Astrocyte (in vitro differentiated cells and primary cell): ENCODE results near the gene DLK1. TPM values are rescaled to one million over a fixed set of nuclear protein-coding genes. Genes with fewer than 3 reads are reported as not detected.

Source experiments
- DNase-seq: peaks from one replicate; pipeline ENCODE4 v3.0.0-alpha.2; 2010; ENCODE audit warnings: low read depth
- FAIRE-seq: peaks from 2 replicates; lab custom pipeline; 2011; peaks lifted over from hg19 to GRCh38; lab: Jason Lieb, UNC
- H2AFZ ChIP-seq: 2 replicates; pipeline ENCODE4 v1.6.0; 2012; ENCODE audit warnings: low read depth, low read length, inconsistent platforms
- H3K27ac ChIP-seq: 2 replicates; pipeline ENCODE4 v1.5.1; 2011; ENCODE audit warnings: low read depth, low read length, inconsistent platforms
- H3K27me3 ChIP-seq: 2 replicates; pipeline ENCODE4 v1.6.0; 2011; ENCODE audit warnings: low read length, inconsistent platforms; ENCODE audit not compliant: insufficient read depth
- H3K36me3 ChIP-seq: 2 replicates; pipeline ENCODE4 v1.5.1; 2011; ENCODE audit warnings: low read length, inconsistent platforms; ENCODE audit not compliant: insufficient read depth
- H3K4me1 ChIP-seq: 2 replicates; pipeline ENCODE4 v1.5.1; 2011; ENCODE audit warnings: low read length, inconsistent platforms; ENCODE audit not compliant: insufficient read depth
- H3K4me2 ChIP-seq: 2 replicates; pipeline ENCODE4 v1.6.0; 2012; ENCODE audit warnings: low read length, inconsistent platforms
- H3K4me3 ChIP-seq: 2 replicates; pipeline ENCODE4 v1.5.1; 2011; ENCODE audit warnings: low read depth, mild to moderate bottlenecking, low read length, inconsistent platforms; ENCODE audit not compliant: insufficient read depth
- H3K79me2 ChIP-seq: 2 replicates; pipeline ENCODE4 v1.6.0; 2012; ENCODE audit warnings: mild to moderate bottlenecking, low read length, inconsistent platforms; ENCODE audit not compliant: insufficient read depth
- H3K9ac ChIP-seq: 2 replicates; pipeline ENCODE4 v1.6.0; 2012; ENCODE audit warnings: mild to moderate bottlenecking, low read length, inconsistent platforms
- H3K9me3 ChIP-seq: 2 replicates; pipeline ENCODE4 v1.5.1; 2012; ENCODE audit warnings: low read depth, mild to moderate bottlenecking, low read length, inconsistent platforms; ENCODE audit not compliant: insufficient read depth
- H4K20me1 ChIP-seq: 2 replicates; pipeline ENCODE4 v1.6.0; 2012; ENCODE audit warnings: low read length, inconsistent platforms; ENCODE audit not compliant: insufficient read depth
- H3K27ac Mint-ChIP-seq: one replicate; pipeline ENCODE4 v1.8.0; 2021; ENCODE audit warnings: mild to moderate bottlenecking, mixed read lengths; ENCODE audit not compliant: unreplicated experiment
- H3K27me3 Mint-ChIP-seq: one replicate; pipeline ENCODE4 v1.8.0; 2021; ENCODE audit warnings: low read depth, mixed read lengths; ENCODE audit not compliant: unreplicated experiment
- H3K36me3 Mint-ChIP-seq: one replicate; pipeline ENCODE4 v1.8.0; 2021; ENCODE audit warnings: low read depth, mixed read lengths; ENCODE audit not compliant: unreplicated experiment
- H3K4me1 Mint-ChIP-seq: one replicate; pipeline ENCODE4 v1.8.0; 2021; ENCODE audit warnings: low read depth, mixed read lengths; ENCODE audit not compliant: unreplicated experiment
- H3K4me3 Mint-ChIP-seq: one replicate; pipeline ENCODE4 v1.8.0; 2021; ENCODE audit warnings: mild to moderate bottlenecking, moderate library complexity, mixed read lengths; ENCODE audit not compliant: unreplicated experiment
- H3K9me3 Mint-ChIP-seq: one replicate; pipeline ENCODE4 v1.8.0; 2021; ENCODE audit warnings: mild to moderate bottlenecking, mixed read lengths; ENCODE audit not compliant: unreplicated experiment
- CTCF ChIP-seq: IDR thresholded peaks from 2 replicates; pipeline ENCODE4 v1.5.1; 2011; ENCODE audit warnings: low read depth, mild to moderate bottlenecking, inconsistent platforms, low read length, moderate library complexity; ENCODE audit not compliant: insufficient read depth
- EZH2 ChIP-seq: IDR thresholded peaks from 2 replicates; pipeline ENCODE4 v1.6.1; 2012; ENCODE audit warnings: mild to moderate bottlenecking, low read length, inconsistent platforms; ENCODE audit not compliant: insufficient read depth
- total RNA-seq: library from RNA; stranded (reverse); gene quantifications from 2 replicates; pipeline ENCODE4 v1.2.1, GENCODE V29; 2021

The DLK1 gene
- total RNA-seq, 1 donor from 2014 or later: 2.7 TPM

- DNase-seq (peak; percentile 86), FAIRE-seq (no peak)
- TF ChIP-seq CTCF (peak; percentile 11), EZH2 (no peak)
- peak overlapping the region; percentile 47 for H3K9ac ChIP-seq
- no peaks in the 10 kb centered on the region for H4K20me1 ChIP-seq
- peaks cover 1% of the 10 kb centered on the region for H3K9me3 Mint-ChIP-seq
- no peak overlapping the region for H3K4me3 ChIP-seq
- peak overlapping the region; percentile 35 for H2AFZ ChIP-seq
- H3K4me3 Mint-ChIP-seq: no peak overlapping the region
- peak overlapping the region; percentile 41 for H3K27ac Mint-ChIP-seq
- H3K27me3 ChIP-seq: no peaks in the 10 kb centered on the region
- peaks cover 1% of the 10 kb centered on the region for H3K36me3 Mint-ChIP-seq
- H3K4me2 ChIP-seq: peak overlapping the region; percentile 9
- peak overlapping the region; percentile 63 for H3K27ac ChIP-seq
- H3K4me1 Mint-ChIP-seq: peaks cover 10% of the 10 kb centered on the region
- peaks cover 21% of the 10 kb centered on the region for H3K27me3 Mint-ChIP-seq
- no peaks in the 10 kb centered on the region for H3K9me3 ChIP-seq
- H3K4me1 ChIP-seq: peaks cover 46% of the 10 kb centered on the region
- no peaks in the 10 kb centered on the region for H3K36me3 ChIP-seq
- no peaks in the 10 kb centered on the region for H3K79me2 ChIP-seq
Measured at GRCh38 chr14:100679707-100680438, 46.8 kb upstream of the DLK1 start.

GRCh38 chr14:100680439-100681051 lies 46.1 kb upstream of the DLK1 start:
- no peaks in the 10 kb centered on the region for H3K79me2 ChIP-seq
- H3K4me3 ChIP-seq: no peak overlapping the region
- H3K9me3 Mint-ChIP-seq: peaks cover 1% of the 10 kb centered on the region
- no peaks in the 10 kb centered on the region for H3K36me3 ChIP-seq
- no peaks in the 10 kb centered on the region for H3K9me3 ChIP-seq
- no peak overlapping the region for H3K4me2 ChIP-seq
- FAIRE-seq (no peak), DNase-seq (no peak)
- no peak overlapping the region for H3K27ac Mint-ChIP-seq
- peak overlapping the region; percentile 63 for H3K27ac ChIP-seq
- H3K27me3 Mint-ChIP-seq: peaks cover 22% of the 10 kb centered on the region
- H3K9ac ChIP-seq: peak overlapping the region; percentile 47
- no peaks in the 10 kb centered on the region for H3K27me3 ChIP-seq
- H3K36me3 Mint-ChIP-seq: peaks cover 1% of the 10 kb centered on the region
- H2AFZ ChIP-seq: peak overlapping the region; percentile 30
- peaks cover 10% of the 10 kb centered on the region for H3K4me1 Mint-ChIP-seq
- H3K4me3 Mint-ChIP-seq: no peak overlapping the region
- no peaks in the 10 kb centered on the region for H4K20me1 ChIP-seq
- peaks cover 43% of the 10 kb centered on the region for H3K4me1 ChIP-seq
- TF ChIP-seq CTCF (no peak), EZH2 (no peak)

GRCh38 chr14:100681111-100681510 lies 45.6 kb upstream of the DLK1 start:
- Histone ChIP-seq H3K4me2 (no peak overlapping the region), H3K27ac (no peak overlapping the region), H3K9me3 (no peaks in the 10 kb centered on the region), H3K4me1 (peaks cover 38% of the 10 kb centered on the region), H3K79me2 (no peaks in the 10 kb centered on the region), H4K20me1 (no peaks in the 10 kb centered on the region), H3K36me3 (no peaks in the 10 kb centered on the region), H3K27me3 (no peaks in the 10 kb centered on the region), H3K9ac (no peak overlapping the region), H2AFZ (no peak overlapping the region), H3K4me3 (no peak overlapping the region)
- H3K9me3 Mint-ChIP-seq: peaks cover 1% of the 10 kb centered on the region
- peaks cover 18% of the 10 kb centered on the region for H3K27me3 Mint-ChIP-seq
- FAIRE-seq (no peak), DNase-seq (no peak)
- no peak overlapping the region for H3K4me3 Mint-ChIP-seq
- peaks cover 10% of the 10 kb centered on the region for H3K4me1 Mint-ChIP-seq
- H3K36me3 Mint-ChIP-seq: peaks cover 1% of the 10 kb centered on the region
- TF ChIP-seq CTCF: no peak
- no peak for TF ChIP-seq EZH2
- no peak overlapping the region for H3K27ac Mint-ChIP-seq
